Skeletal muscle tissue (tissue), 4 donors: ENCODE data around the gene PKP3. TPM values are rescaled to one million over a fixed set of nuclear protein-coding genes. Genes with fewer than 3 reads are reported as not detected.

Experiments
- H3K27ac ChIP-seq: one replicate; pipeline ENCODE4 v1.7.0; 2013; ENCODE audit warnings: mild to moderate bottlenecking, low read depth, low read length, inconsistent platforms
- H3K27me3 ChIP-seq, 3 donors: one replicate each; pipeline ENCODE4 v1.7.0; 2013; ENCODE audit warnings: low read length in 3 of 3; ENCODE audit not compliant: control insufficient read depth in 3 of 3, insufficient read depth in 3 of 3
- H3K36me3 ChIP-seq, 3 donors: one replicate each; pipeline ENCODE4 v1.7.0; 2013; ENCODE audit warnings: low read length in 3 of 3; ENCODE audit not compliant: control insufficient read depth in 3 of 3, insufficient read depth in 3 of 3
- H3K4me1 ChIP-seq, 3 donors: one replicate each; pipeline ENCODE4 v1.7.0; 2013; ENCODE audit warnings: low read length in 3 of 3, mild to moderate bottlenecking in 3 of 3; ENCODE audit not compliant: control insufficient read depth in 3 of 3, insufficient read depth in 3 of 3
- H3K4me3 ChIP-seq, 3 donors: one replicate each; pipeline ENCODE4 v1.7.0; 2013; ENCODE audit warnings: low read length in 3 of 3
- H3K9ac ChIP-seq, 3 donors: one replicate each; pipeline ENCODE4 v1.7.0; 2013; ENCODE audit warnings: low read length in 3 of 3, mild to moderate bottlenecking in 3 of 3, moderate library complexity in 2 of 3, low read depth in 1 of 3
- H3K9me3 ChIP-seq, 3 donors: one replicate each; pipeline ENCODE4 v1.7.0; 2013; ENCODE audit warnings: low read length in 3 of 3; ENCODE audit not compliant: control insufficient read depth in 3 of 3
- total RNA-seq: library from RNA; depleted of rRNA; stranded (reverse); fragments of >200 nt; gene quantifications from one replicate; pipeline ENCODE4 v1.2.3, GENCODE V29; 2014
- donor health status: Osteomylitis.

Gene PKP3
- total RNA-seq, 1 donor from 2014 or later: 1.0 TPM

GRCh38 chr11:353179-353873 lies 40.7 kb upstream of the PKP3 start:
- Histone ChIP-seq H3K27me3 (peaks cover 0 to 24% (median 16%) of the 10 kb centered on the region in 3 donors), H3K9me3 (no peaks in the 10 kb centered on the region), H3K9ac (peak overlapping the region in 2 of 3 donors; percentile 5 to 50), H3K27ac (peak overlapping the region; percentile 98), H3K4me3 (peak overlapping the region in 2 of 3 donors; percentile 2 to 7), H3K4me1 (peaks cover 24 to 27% (median 26%) of the 10 kb centered on the region in 3 donors), H3K36me3 (no peaks in the 10 kb centered on the region)

GRCh38 chr11:355581-356458 lies 38.2 kb upstream of the PKP3 start:
- H3K36me3 ChIP-seq: no peaks in the 10 kb centered on the region
- H3K4me3 ChIP-seq: peak overlapping the region; percentile 43 to 65 (median 60)
- peak overlapping the region; percentile 98 for H3K27ac ChIP-seq

GRCh38 chr11:356610-357009 lies 37.4 kb upstream of the PKP3 start:
- Histone ChIP-seq H3K9ac (no peak overlapping the region), H3K36me3 (no peaks in the 10 kb centered on the region), H3K4me3 (no peak overlapping the region), H3K27ac (no peak overlapping the region), H3K9me3 (peaks cover 0 to 2% (median 0%) of the 10 kb centered on the region in 3 donors), H3K4me1 (peaks cover 20 to 26% (median 22%) of the 10 kb centered on the region in 3 donors), H3K27me3 (peaks cover 16 to 23% (median 19%) of the 10 kb centered on the region in 3 donors)

More at GRCh38 chr11:355581-356458, 38.2 kb upstream of the PKP3 start:
- H3K9ac ChIP-seq: peak overlapping the region; percentile 65 to 79 (median 67)
- peaks cover 0 to 2% (median 0%) of the 10 kb centered on the region in 3 donors for H3K9me3 ChIP-seq
- H3K27me3 ChIP-seq: peaks cover 15 to 23% (median 21%) of the 10 kb centered on the region in 3 donors
- H3K4me1 ChIP-seq: peaks cover 20 to 26% (median 22%) of the 10 kb centered on the region in 3 donors

DNA sequence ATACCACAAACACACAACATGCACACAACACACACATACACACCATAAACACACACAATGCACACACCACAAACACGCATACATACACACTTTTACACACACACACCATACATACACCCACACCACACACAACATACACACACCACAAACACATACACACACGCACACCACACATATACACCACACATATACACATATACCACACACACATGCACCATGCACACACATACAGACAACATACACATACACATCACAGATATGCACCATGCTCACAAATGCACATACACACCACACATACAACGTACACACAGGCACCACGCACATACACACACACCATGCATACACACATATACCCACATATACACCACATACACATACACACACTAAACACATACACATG lies 36.4 kb upstream of the PKP3 start:
- Histone ChIP-seq H3K36me3 (no peaks in the 10 kb centered on the region), H3K4me3 (no peak overlapping the region), H3K4me1 (peaks cover 16 to 25% (median 20%) of the 10 kb centered on the region in 3 donors), H3K27ac (no peak overlapping the region), H3K9ac (no peak overlapping the region), H3K27me3 (peaks cover 16 to 23% (median 23%) of the 10 kb centered on the region in 3 donors), H3K9me3 (peaks cover 0 to 2% (median 0%) of the 10 kb centered on the region in 3 donors)

DNA sequence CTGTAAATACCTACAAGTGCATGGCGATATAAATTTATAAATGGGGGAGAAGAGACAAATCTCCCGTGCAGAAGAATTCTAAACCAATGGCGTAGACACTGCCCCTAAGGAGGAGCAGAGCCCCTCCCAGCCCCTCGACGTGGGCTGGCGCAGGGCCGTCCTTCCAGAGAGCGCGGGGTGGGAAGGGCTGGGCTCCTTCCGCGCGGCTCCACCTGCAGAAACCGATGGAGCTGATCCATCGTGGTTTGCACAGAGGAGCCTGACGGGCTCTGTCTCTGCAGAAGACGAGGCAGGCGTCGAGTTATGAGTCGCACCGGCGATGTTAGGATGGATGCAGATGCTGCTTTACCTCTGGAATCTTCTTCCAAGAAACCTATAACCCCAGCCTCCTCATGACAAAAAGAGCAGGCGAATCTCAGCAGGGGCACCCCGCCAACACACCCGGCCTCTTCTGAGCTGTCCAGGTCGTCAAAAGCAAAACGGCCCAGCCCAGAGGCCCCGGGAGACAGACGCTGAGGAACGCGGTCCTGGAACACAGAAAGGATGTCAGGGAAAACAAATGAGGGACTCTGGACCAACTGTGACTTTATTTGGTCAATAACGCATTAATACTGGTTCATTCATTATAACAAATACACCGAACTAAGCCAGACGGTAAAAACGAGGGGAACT lies 35.7 kb upstream of the PKP3 start:
- Histone ChIP-seq H3K27me3 (peaks cover 17 to 27% (median 23%) of the 10 kb centered on the region in 3 donors), H3K9me3 (peaks cover 0 to 2% (median 0%) of the 10 kb centered on the region in 3 donors), H3K4me3 (no peak overlapping the region), H3K9ac (no peak overlapping the region), H3K36me3 (no peaks in the 10 kb centered on the region), H3K27ac (no peak overlapping the region), H3K4me1 (peaks cover 15 to 18% (median 15%) of the 10 kb centered on the region in 3 donors)

GRCh38 chr11:359181-359714 lies 34.8 kb upstream of the PKP3 start:
- Histone ChIP-seq H3K27me3 (peaks cover 24 to 33% (median 27%) of the 10 kb centered on the region in 3 donors), H3K9me3 (peaks cover 0 to 2% (median 0%) of the 10 kb centered on the region in 3 donors), H3K27ac (no peak overlapping the region), H3K36me3 (no peaks in the 10 kb centered on the region), H3K4me1 (peaks cover 8 to 10% (median 8%) of the 10 kb centered on the region in 3 donors), H3K4me3 (no peak overlapping the region), H3K9ac (no peak overlapping the region)

GRCh38 chr11:360326-361280 lies 33.4 kb upstream of the PKP3 start:
- Histone ChIP-seq H3K4me3 (no peak overlapping the region), H3K4me1 (peaks cover 2 to 5% (median 2%) of the 10 kb centered on the region in 3 donors), H3K27me3 (peaks cover 36 to 44% (median 39%) of the 10 kb centered on the region in 3 donors), H3K9ac (no peak overlapping the region), H3K36me3 (no peaks in the 10 kb centered on the region), H3K9me3 (peaks cover 0 to 2% (median 0%) of the 10 kb centered on the region in 3 donors), H3K27ac (no peak overlapping the region)

GRCh38 chr11:362642-363442 lies 31.2 kb upstream of the PKP3 start:
- peaks cover 0 to 2% (median 0%) of the 10 kb centered on the region in 3 donors for H3K9me3 ChIP-seq
- no peak overlapping the region for H3K9ac ChIP-seq
- H3K4me3 ChIP-seq: no peak overlapping the region
- H3K27ac ChIP-seq: no peak overlapping the region
- peaks cover 0 to 4% (median 0%) of the 10 kb centered on the region in 3 donors for H3K4me1 ChIP-seq
- H3K27me3 ChIP-seq: peaks cover 41 to 63% (median 45%) of the 10 kb centered on the region in 3 donors
- no peaks in the 10 kb centered on the region for H3K36me3 ChIP-seq
